IMR-90 (cell line): ENCODE results near the gene ZNF644. TPM values are rescaled to one million over a fixed set of nuclear protein-coding genes. Genes with fewer than 3 reads are reported as not detected.
A peak's percentile ranks its signal among the peaks of the same experiment; 100 is the strongest.

ENCODE experiments used
- ATAC-seq: fragments of 200-7000 bp; cut with Tn5 transposase; 2 replicates; pipeline ENCODE4 v1.9.1; 2020; ENCODE audit warnings: low read depth, mild to moderate bottlenecking, moderate library complexity
- BruUV-seq: library from RNA; stranded (reverse); fragments of 400-500 nt; replicated peaks from 2 replicates; lab custom pipeline; 2021; lab: Mats Ljungman, UMichigan
- CTCF ChIA-PET: fragments of 300-600 bp; formaldehyde crosslinking; extraction: SDS; loops from one replicate; lab custom pipeline; 2021; ENCODE audit warnings: antibody characterized with exemption; lab: Yijun Ruan, JAX
- POLR2A ChIA-PET: fragments of 300-600 bp; sonication (Branson Sonifier 250); formaldehyde crosslinking; loops from one replicate; lab custom pipeline; 2022; ENCODE audit warnings: antibody characterized with exemption; ENCODE audit not compliant: unreplicated experiment; lab: Charles Lee
- DNase-seq: peaks from one replicate; pipeline ENCODE4 v3.0.0; 2013
- H2AFZ ChIP-seq: replicated peaks from 2 replicates; pipeline ENCODE3; 2013; ENCODE audit warnings: low read length, mild to moderate bottlenecking; ENCODE audit not compliant: poor library complexity
- H2AK5ac ChIP-seq: 2 replicates; pipeline ENCODE4 v1.6.1; 2013; ENCODE audit warnings: low read depth, low read length, inconsistent platforms
- H2AK9ac ChIP-seq: replicated peaks from 2 replicates; pipeline ENCODE3; 2013; ENCODE audit warnings: mild to moderate bottlenecking, low read depth, low read length, moderate library complexity; ENCODE audit not compliant: poor library complexity
- H2BK120ac ChIP-seq: 2 replicates; pipeline ENCODE4 v1.6.1; 2013; ENCODE audit warnings: low read depth, low read length, inconsistent platforms
- H2BK15ac ChIP-seq: 3 replicates; pipeline ENCODE4 v1.6.1; 2013; ENCODE audit warnings: low read depth, low read length, inconsistent platforms
- H2BK20ac ChIP-seq: 2 replicates; pipeline ENCODE4 v1.6.1; 2013; ENCODE audit warnings: low read depth, mild to moderate bottlenecking, inconsistent platforms, low read length, moderate library complexity
- H2BK5ac ChIP-seq: 2 replicates; pipeline ENCODE4 v1.6.1; 2013; ENCODE audit warnings: mild to moderate bottlenecking, low read depth, low read length, inconsistent platforms; ENCODE audit not compliant: poor library complexity, severe bottlenecking
- H3K14ac ChIP-seq: replicated peaks from 2 replicates; pipeline ENCODE4 v1.6.1; 2013; ENCODE audit warnings: low read depth, low read length, inconsistent platforms
- H3K18ac ChIP-seq: 2 replicates; pipeline ENCODE4 v1.6.1; 2013; ENCODE audit warnings: low read depth, low read length, control low read depth
- H3K23ac ChIP-seq: 2 replicates; pipeline ENCODE4 v1.6.1; 2013; ENCODE audit warnings: low read depth, low read length, inconsistent platforms
- H3K27ac ChIP-seq: 2 replicates; pipeline ENCODE4 v1.5.1; 2013; ENCODE audit warnings: mild to moderate bottlenecking, control low read depth, low read length; ENCODE audit not compliant: insufficient read depth
- H3K27me3 ChIP-seq: 2 replicates; pipeline ENCODE4 v1.6.1; 2013; ENCODE audit warnings: low read length; ENCODE audit not compliant: control insufficient read depth, insufficient read depth
- H3K36me3 ChIP-seq: 2 replicates; pipeline ENCODE4 v1.6.1; 2013; ENCODE audit warnings: low read length, mixed read lengths; ENCODE audit not compliant: control insufficient read depth, insufficient read depth
- H3K4ac ChIP-seq: 2 replicates; pipeline ENCODE4 v1.6.1; 2013; ENCODE audit warnings: low read depth, low read length, inconsistent platforms
- H3K4me1 ChIP-seq: 2 replicates; pipeline ENCODE4 v1.6.1; 2013; ENCODE audit warnings: low read length, mixed read lengths; ENCODE audit not compliant: control insufficient read depth, insufficient read depth
- H3K4me2 ChIP-seq: 2 replicates; pipeline ENCODE4 v1.6.1; 2013; ENCODE audit warnings: low read depth, mild to moderate bottlenecking, control low read depth, low read length, moderate library complexity
- H3K4me3 ChIP-seq: 2 replicates; pipeline ENCODE4 v1.5.1; 2013; ENCODE audit warnings: low read depth, mild to moderate bottlenecking, control low read depth, low read length, moderate library complexity; ENCODE audit not compliant: insufficient read depth
- H3K56ac ChIP-seq: 2 replicates; pipeline ENCODE4 v1.6.1; 2013; ENCODE audit warnings: low read length, inconsistent platforms; ENCODE audit not compliant: insufficient read depth; ENCODE audit errors: extremely low read depth
- H3K79me1 ChIP-seq, 2 experiments: 2 replicates each; pipeline ENCODE4 v1.6.1; 2013; ENCODE audit warnings: low read length in 2 of 2, inconsistent platforms in 1 of 2, low read depth in 1 of 2
- H3K9ac ChIP-seq: 2 replicates; pipeline ENCODE4 v1.6.1; 2013; ENCODE audit warnings: low read depth, low read length, control low read depth
- H3K9me1 ChIP-seq: 2 replicates; pipeline ENCODE4 v1.6.1; 2013; ENCODE audit warnings: low read length, inconsistent platforms; ENCODE audit not compliant: insufficient read depth
- H3K9me3 ChIP-seq: 2 replicates; pipeline ENCODE4 v1.6.1; 2013; ENCODE audit warnings: low read length; ENCODE audit not compliant: control insufficient read depth, insufficient read depth
- H4K20me1 ChIP-seq: 2 replicates; pipeline ENCODE4 v1.6.1; 2013; ENCODE audit warnings: low read length, inconsistent platforms; ENCODE audit not compliant: insufficient read depth
- H4K5ac ChIP-seq: 2 replicates; pipeline ENCODE4 v1.6.1; 2013; ENCODE audit warnings: mild to moderate bottlenecking, low read depth, low read length, control low read depth
- H4K8ac ChIP-seq, 2 experiments: 2 replicates each; pipeline ENCODE4 v1.6.1; 2013; ENCODE audit warnings: low read depth in 2 of 2, low read length in 2 of 2, control low read depth in 1 of 2, inconsistent platforms in 1 of 2
- H4K91ac ChIP-seq: 2 replicates; pipeline ENCODE4 v1.6.1; 2013; ENCODE audit warnings: low read depth, low read length, inconsistent platforms; ENCODE audit not compliant: insufficient read depth
- CTCF ChIP-seq: conservative IDR thresholded peaks from 2 replicates; pipeline ENCODE4 v1.5.1; 2012; ENCODE audit warnings: mild to moderate bottlenecking, low read depth, low read length, improper control_type of control experiment
- POLR2A ChIP-seq: IDR thresholded peaks from 2 replicates; pipeline ENCODE4 v1.6.1; 2012; ENCODE audit warnings: mild to moderate bottlenecking, low read depth, low read length
- WGBS, 2 experiments: methylation state at CpG; one replicate each; pipeline versions ENCODE4 v1.1.5 to v1.1.7; 2013; ENCODE audit warnings: missing lambda C conversion rate in 2 of 2; ENCODE audit not compliant: insufficient read length in 1 of 2; ENCODE audit errors: extremely low coverage in 2 of 2; 5-methylcytosine and 5-hydroxymethylcytosine counted together
- dilution Hi-C: fragments of 300-500 bp; cut with HindIII; formaldehyde crosslinking; loops from one replicate; pipeline ENCODE4 v1.14.3; 2018; ENCODE audit warnings: low sequenced_read_pairs; ENCODE audit not compliant: unreplicated experiment
- in situ Hi-C: fragments of 300-500 bp; cut with MboI; formaldehyde crosslinking; loops from 3 replicates; pipeline ENCODE4 v1.14.3; 2019; ENCODE audit warnings: low sequenced_read_pairs, inconsistent platforms, mixed read lengths
- intact Hi-C: fragments of 100-400 bp; cut with micrococcal nuclease; formaldehyde crosslinking; loops from 2 replicates; pipeline ENCODE4 v1.10.0; 2022
- polyA plus RNA-seq, 3 experiments: library from polyadenylated mRNA; depleted of rRNA; stranded (reverse); fragments of >200 nt; gene quantifications; 2 replicates each; pipeline ENCODE4 v1.2.3, GENCODE V29; 2012; ENCODE audit warnings: low replicate concordance in 1 of 3
- total RNA-seq: library from RNA; depleted of rRNA; stranded (reverse); fragments of >200 nt; gene quantifications from 2 replicates; pipeline ENCODE4 v1.2.3, GENCODE V29; 2012

The ZNF644 gene
- total and polyA plus RNA-seq, 2 of the 4 experiments (the other 2 are of a cell fraction), result 9.0 to 45.3 TPM

- intact Hi-C loops (no loop called here), in situ Hi-C loops (no loop called here), dilution Hi-C loops (no loop called here)
- DNase-seq (no peak), ATAC-seq (no peak)
- no CpG with 5 or more reads among the region's 2 CpGs for WGBS, 2 experiments
- no peak overlapping the region for H3K27ac ChIP-seq
- ChIA-PET CTCF (interaction anchor here (0.5 kb wide), 1 partner anchor 160 kb away, joined by 3 read pairs; no protein-coding TSS in a partner anchor), POLR2A (no interaction called here)
- H2AK9ac ChIP-seq, result no peak overlapping the region
- no peak overlapping the region for H3K4me3 ChIP-seq
- H3K4me1 ChIP-seq, result peaks cover 1% of the 10 kb centered on the region; the same call in 1 of the 2 replicates
- no peak overlapping the region for H3K23ac ChIP-seq
- no peak overlapping the region for H4K91ac ChIP-seq
- H3K9ac ChIP-seq, result no peak overlapping the region
- H2BK120ac ChIP-seq, result no peak overlapping the region
- no peaks in the 10 kb centered on the region for H3K36me3 ChIP-seq
- BruUV-seq, result no TSS peak
- H4K8ac ChIP-seq, result no peak overlapping the region
- H3K4me2 ChIP-seq, result no peak overlapping the region
- H3K56ac ChIP-seq, result no peak overlapping the region
- no peak overlapping the region for H2BK5ac ChIP-seq
- H3K14ac ChIP-seq, result no peak overlapping the region
- H2BK20ac ChIP-seq, result no peak overlapping the region
- no peak overlapping the region for H2BK15ac ChIP-seq
- H4K5ac ChIP-seq, result no peak overlapping the region
- TF ChIP-seq POLR2A (no peak), CTCF (peak; percentile 33; the same call in 1 of the 2 replicates)
- no peaks in the 10 kb centered on the region for H3K27me3 ChIP-seq
- no peak overlapping the region for H3K18ac ChIP-seq
- no peak overlapping the region for H3K4ac ChIP-seq
- H2AFZ ChIP-seq, result no peak overlapping the region
- H2AK5ac ChIP-seq, result no peak overlapping the region
- H3K79me1 ChIP-seq, result peaks cover 5 to 45% of the 10 kb centered on the region in 2 experiments; a peak in 3 of 4 replicates
- peaks cover 48% of the 10 kb centered on the region for H4K20me1 ChIP-seq
- no peaks in the 10 kb centered on the region for H3K9me3 ChIP-seq
- H3K9me1 ChIP-seq, result no peaks in the 10 kb centered on the region
Observed at GRCh38 chr1:91018006-91018405, 3.8 kb downstream of the ZNF644 start.
